Endothelial cell of umbilical vein (primary cell): ENCODE measurements around the gene MDH2. TPM values are rescaled to one million over a fixed set of nuclear protein-coding genes. Genes with fewer than 3 reads are reported as not detected.

ENCODE experiments used
- BruUV-seq: library from RNA; stranded (reverse); fragments of 400-500 nt; replicated peaks from 2 replicates; lab custom pipeline; 2021; lab: Mats Ljungman, UMichigan
- CTCF ChIA-PET: fragments of 300-600, 350-600 bp; sonication (Branson Sonifier 250); formaldehyde crosslinking; loops from one replicate; lab custom pipeline; 2021; ENCODE audit warnings: antibody characterized with exemption, inconsistent platforms; lab: Charles Lee
- POLR2A ChIA-PET: fragments of 300-600, 350-600 bp; sonication (Branson Sonifier 250); formaldehyde crosslinking; loops from one replicate; lab custom pipeline; 2021; ENCODE audit warnings: antibody characterized with exemption, inconsistent platforms; lab: Charles Lee
- DNase-seq: peaks from one replicate; pipeline ENCODE4 v3.0.0-alpha.2; 2011; ENCODE audit warnings: low read depth, low spot score
- FAIRE-seq: peaks from 2 replicates; lab custom pipeline; 2011; peaks lifted over from hg19 to GRCh38; lab: Jason Lieb, UNC
- H2AFZ ChIP-seq: 2 replicates; pipeline ENCODE4 v1.6.0; 2012; ENCODE audit warnings: low read depth, low read length, control low read depth, inconsistent platforms
- H3K27ac ChIP-seq: 2 replicates; pipeline ENCODE4 v1.5.1; 2011; ENCODE audit warnings: low read depth, mild to moderate bottlenecking, control low read depth, low read length, moderate library complexity; ENCODE audit not compliant: insufficient read depth
- H3K27me3 ChIP-seq, 2 experiments: 2 replicates each; pipeline versions ENCODE4 v1.6.0 to v1.6.1; 2011; ENCODE audit warnings: low read length in 2 of 2, mixed read lengths in 1 of 2; ENCODE audit not compliant: control insufficient read depth in 2 of 2, insufficient read depth in 2 of 2
- H3K36me3 ChIP-seq, 2 experiments: 2 replicates in 1 of 2; 3 replicates in 1 of 2; pipeline ENCODE4 v1.5.1; 2011; ENCODE audit warnings: low read length in 2 of 2, mild to moderate bottlenecking in 1 of 2, moderate library complexity in 1 of 2; ENCODE audit not compliant: control insufficient read depth in 2 of 2, insufficient read depth in 2 of 2; ENCODE audit errors: extremely low read depth in 1 of 2
- H3K4me1 ChIP-seq: 3 replicates; pipeline ENCODE4 v1.5.1; 2011; ENCODE audit warnings: mild to moderate bottlenecking, low read length; ENCODE audit not compliant: control insufficient read depth, insufficient read depth; ENCODE audit errors: extremely low read depth
- H3K4me2 ChIP-seq: 2 replicates; pipeline ENCODE4 v1.6.1; 2011; ENCODE audit warnings: low read length, control low read depth, mixed read lengths; ENCODE audit not compliant: insufficient read depth
- H3K4me3 ChIP-seq, 3 experiments: fragments of 200-600 bp in 1 of 3; sonication (generic), shearing (Covaris generic) in 1 of 3; replicated peaks in 1 of 3; 2 replicates each; pipeline ENCODE4 v1.5.1; 2011 to 2016; ENCODE audit warnings: control low read depth in 3 of 3, low read length in 3 of 3, mild to moderate bottlenecking in 2 of 3, inconsistent platforms in 1 of 3, low read depth in 1 of 3, moderate library complexity in 1 of 3; ENCODE audit not compliant: insufficient read depth in 1 of 3
- H3K79me2 ChIP-seq: 2 replicates; pipeline ENCODE4 v1.6.0; 2012; ENCODE audit warnings: low read length, inconsistent platforms; ENCODE audit not compliant: control insufficient read depth, insufficient read depth
- H3K9ac ChIP-seq: replicated peaks from 2 replicates; pipeline ENCODE3; 2011; ENCODE audit warnings: low read length, control low read depth; ENCODE audit not compliant: insufficient read depth; ENCODE audit errors: extremely low read depth
- H3K9me1 ChIP-seq: replicated peaks from 3 replicates; pipeline ENCODE4 v1.6.0; 2011; ENCODE audit warnings: mild to moderate bottlenecking, low read length; ENCODE audit not compliant: control insufficient read depth, insufficient read depth; ENCODE audit errors: extremely low read depth
- H3K9me3 ChIP-seq: replicated peaks from 2 replicates; pipeline ENCODE4 v1.5.1; 2012; ENCODE audit warnings: low read length, inconsistent platforms; ENCODE audit not compliant: control insufficient read depth, insufficient read depth
- H4K20me1 ChIP-seq: replicated peaks from 2 replicates; pipeline ENCODE3; 2011; ENCODE audit warnings: mild to moderate bottlenecking, low read length; ENCODE audit not compliant: control insufficient read depth, insufficient read depth; ENCODE audit errors: extremely low read depth
- EZH2 ChIP-seq: IDR thresholded peaks from 2 replicates; pipeline ENCODE4 v1.6.1; 2012; ENCODE audit warnings: borderline replicate concordance, low read depth, mild to moderate bottlenecking, moderate library complexity, low read length, inconsistent platforms; ENCODE audit not compliant: severe bottlenecking
- FOS ChIP-seq: IDR thresholded peaks from 2 replicates; pipeline ENCODE4 v1.6.1; 2011; ENCODE audit warnings: mild to moderate bottlenecking, low read length, moderate library complexity, borderline replicate concordance; ENCODE audit not compliant: insufficient read depth
- GATA2 ChIP-seq: IDR thresholded peaks from 2 replicates; pipeline ENCODE4 v1.7.0; 2011; ENCODE audit warnings: low read depth, mild to moderate bottlenecking, moderate library complexity, mixed read lengths, low read length; ENCODE audit not compliant: insufficient read length, insufficient read depth
- JUN ChIP-seq: IDR thresholded peaks from 2 replicates; pipeline ENCODE4 v1.6.1; 2011; ENCODE audit warnings: borderline replicate concordance, low read depth; ENCODE audit not compliant: insufficient read length, insufficient read depth
- MYC ChIP-seq: IDR thresholded peaks from one replicate; pipeline ENCODE4 v1.6.1; 2011; ENCODE audit warnings: mild to moderate bottlenecking, low read depth, low read length
- POLR2A ChIP-seq: IDR thresholded peaks from 2 replicates; pipeline ENCODE4 v1.6.1; 2012; ENCODE audit warnings: low read depth, mild to moderate bottlenecking, control low read depth, low read length
- POLR2AphosphoS5 ChIP-seq: IDR thresholded peaks from 2 replicates; pipeline ENCODE4 v1.6.1; 2012; ENCODE audit warnings: low read depth, mild to moderate bottlenecking, control low read depth, low read length, moderate library complexity; ENCODE audit not compliant: insufficient read depth
- dilution Hi-C: fragments of 300-500 bp; cut with MboI; formaldehyde crosslinking; loops from one replicate; pipeline ENCODE4 v1.15.0; 2019; ENCODE audit warnings: low sequenced_read_pairs; ENCODE audit not compliant: extremely low pct_ligation_motif_present
- intact Hi-C: fragments of 100-400 bp; cut with micrococcal nuclease; formaldehyde crosslinking; loops from one replicate; pipeline ENCODE4 v1.10.0; 2022
- polyA plus RNA-seq, 4 experiments: library from polyadenylated mRNA; depleted of rRNA in 3 of 4; stranded (reverse) in 3 of 4; unstranded in 1 of 4; fragments of >200 nt; gene quantifications; 2 replicates each; pipeline versions ENCODE4 v1.2.1 to v1.2.3, GENCODE V29; 2011 to 2012; ENCODE audit warnings: missing spikeins in 1 of 4
- total RNA-seq: library from RNA; stranded (reverse); gene quantifications from 2 replicates; pipeline ENCODE4 v1.2.3, GENCODE V29; 2021
- TF ChIP-seq, protein P1 (sequence below), 2 donors: IDR thresholded peaks; 1 replicate in 1 of 2; 2 replicates in 1 of 2; pipeline ENCODE4 v1.5.1; 2011; ENCODE audit warnings: low read length in 2 of 2, mild to moderate bottlenecking in 2 of 2, moderate library complexity in 2 of 2, control low read depth in 1 of 2, inconsistent platforms in 1 of 2, low read depth in 1 of 2; ENCODE audit not compliant: insufficient read depth in 1 of 2; ENCODE audit errors: extremely low read depth in 1 of 2
- TF ChIP-seq, protein P2 (sequence below): IDR thresholded peaks from 2 replicates; pipeline ENCODE4 v1.6.1; 2011; ENCODE audit not compliant: insufficient read depth, insufficient read length

MDH2 gene
- total and polyA plus RNA-seq, 2 donors (not counting 3 experiments of a cell fraction or from before 2014, with no cell fraction given), result 123 to 175 TPM

DNA sequence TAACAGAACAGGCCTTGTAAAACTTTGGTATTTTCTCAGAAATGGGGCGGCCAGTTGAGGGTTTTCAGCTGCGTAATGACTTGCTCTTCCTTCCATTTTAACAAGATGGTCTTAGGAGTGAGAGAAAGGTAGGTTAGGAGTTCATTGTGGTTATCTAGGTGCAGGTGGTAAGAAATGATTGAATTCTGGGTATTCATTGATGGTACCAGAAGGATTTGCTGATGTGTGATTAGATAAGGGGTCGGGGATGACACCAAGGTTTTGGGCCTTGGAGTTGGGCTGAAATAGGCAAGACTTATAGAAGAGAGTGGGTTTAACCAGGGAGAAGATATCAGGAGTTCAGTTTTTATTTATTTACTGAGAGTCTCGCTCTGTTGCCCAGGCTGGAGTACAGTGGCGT lies 2.6 kb downstream of the MDH2 start:
- no peak for DNase-seq
- Histone ChIP-seq H3K27me3 (no peaks in the 10 kb centered on the region), H3K9me3 (no peaks in the 10 kb centered on the region), H3K9me1 (no peaks in the 10 kb centered on the region), H3K36me3 (peaks cover 2% of the 10 kb centered on the region in 2 experiments), H2AFZ (no peak overlapping the region), H4K20me1 (no peaks in the 10 kb centered on the region), H3K4me1 (peaks cover 4% of the 10 kb centered on the region), H3K79me2 (peaks cover 73% of the 10 kb centered on the region), H3K9ac (no peak overlapping the region), H3K27ac (no peak overlapping the region), H3K4me2 (no peak overlapping the region), H3K4me3 (no peak overlapping the region)
- intact Hi-C loops, result no loop called here
- CTCF ChIA-PET, result no interaction called here
- TF ChIP-seq, protein P1, sequence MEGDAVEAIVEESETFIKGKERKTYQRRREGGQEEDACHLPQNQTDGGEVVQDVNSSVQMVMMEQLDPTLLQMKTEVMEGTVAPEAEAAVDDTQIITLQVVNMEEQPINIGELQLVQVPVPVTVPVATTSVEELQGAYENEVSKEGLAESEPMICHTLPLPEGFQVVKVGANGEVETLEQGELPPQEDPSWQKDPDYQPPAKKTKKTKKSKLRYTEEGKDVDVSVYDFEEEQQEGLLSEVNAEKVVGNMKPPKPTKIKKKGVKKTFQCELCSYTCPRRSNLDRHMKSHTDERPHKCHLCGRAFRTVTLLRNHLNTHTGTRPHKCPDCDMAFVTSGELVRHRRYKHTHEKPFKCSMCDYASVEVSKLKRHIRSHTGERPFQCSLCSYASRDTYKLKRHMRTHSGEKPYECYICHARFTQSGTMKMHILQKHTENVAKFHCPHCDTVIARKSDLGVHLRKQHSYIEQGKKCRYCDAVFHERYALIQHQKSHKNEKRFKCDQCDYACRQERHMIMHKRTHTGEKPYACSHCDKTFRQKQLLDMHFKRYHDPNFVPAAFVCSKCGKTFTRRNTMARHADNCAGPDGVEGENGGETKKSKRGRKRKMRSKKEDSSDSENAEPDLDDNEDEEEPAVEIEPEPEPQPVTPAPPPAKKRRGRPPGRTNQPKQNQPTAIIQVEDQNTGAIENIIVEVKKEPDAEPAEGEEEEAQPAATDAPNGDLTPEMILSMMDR (IDR thresholded peaks at IDR 0.05; ENCODE audit: extremely low read depth in 1 of 2, insufficient read depth in 1 of 2, low read depth in 1 of 2, low read length in 2 of 2), result no peak
- TF ChIP-seq MYC (no peak), POLR2A (no peak), POLR2AphosphoS5 (no peak), JUN (no peak), EZH2 (no peak), FOS (no peak), GATA2 (no peak)
- TF ChIP-seq, protein P2, sequence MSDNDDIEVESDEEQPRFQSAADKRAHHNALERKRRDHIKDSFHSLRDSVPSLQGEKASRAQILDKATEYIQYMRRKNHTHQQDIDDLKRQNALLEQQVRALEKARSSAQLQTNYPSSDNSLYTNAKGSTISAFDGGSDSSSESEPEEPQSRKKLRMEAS, result no peak
- no TSS peak for BruUV-seq
- dilution Hi-C loops, result no loop called here
- no peak for FAIRE-seq
- POLR2A ChIA-PET, result no interaction called here
